ENCODE measurements around the gene ALK. TPM values are rescaled to one million over a fixed set of nuclear protein-coding genes. Genes with fewer than 3 reads are reported as not detected.

The ALK gene
- total RNA-seq, 1 experiment from 2014 or later = 0.06 TPM

DNA sequence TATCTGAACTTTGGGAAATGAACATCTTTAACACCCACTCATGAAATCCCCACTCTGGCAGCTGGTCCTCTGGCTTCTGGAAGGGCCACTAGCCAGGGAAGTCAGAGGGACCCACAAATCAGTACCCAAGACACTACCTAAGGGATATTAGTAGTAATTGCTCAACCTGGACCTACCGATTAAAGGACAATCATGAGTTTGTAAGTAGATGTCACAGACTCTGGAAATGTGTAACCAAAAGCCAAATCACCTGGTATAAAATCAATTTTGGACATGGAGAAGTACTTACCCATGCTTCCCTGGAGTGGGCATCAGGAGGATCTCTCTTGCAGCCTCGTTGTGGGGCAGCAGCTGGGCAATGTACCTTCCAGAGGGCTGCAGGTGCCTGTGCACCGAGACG, 389.8 kb downstream of the ALK start:
- no peak for DNase-seq (ENCODE audit: low read depth)

DNA sequence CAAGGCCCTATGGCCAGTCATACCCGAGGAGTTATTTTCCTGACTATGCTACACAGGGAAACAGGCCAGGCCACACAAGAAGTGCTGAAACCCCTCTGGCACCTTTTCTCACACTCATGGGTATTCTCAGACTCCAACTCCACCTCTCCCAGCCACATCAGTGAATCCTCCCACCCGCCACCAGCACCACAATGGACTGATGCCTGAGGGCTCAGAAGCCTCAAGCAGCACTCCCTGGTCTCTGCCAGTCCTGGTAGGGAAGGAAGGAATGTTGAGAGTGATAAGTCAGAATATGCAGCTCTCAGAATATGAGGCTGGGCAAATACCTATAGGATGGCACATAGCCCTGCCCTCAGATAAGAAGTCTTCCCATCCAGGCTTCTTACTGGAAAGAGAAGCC, 391.1 kb downstream of the ALK start:
- no peak for DNase-seq (ENCODE audit: low read depth)

GRCh38 chr2:29528891-29529520, 392.4 kb downstream of the ALK start:
- DNase-seq (ENCODE audit: low read depth) = peak; percentile 98

GRCh38 chr2:29528371-29528770, 393.0 kb downstream of the ALK start:
- DNase-seq (ENCODE audit: low read depth) = no peak

DNA sequence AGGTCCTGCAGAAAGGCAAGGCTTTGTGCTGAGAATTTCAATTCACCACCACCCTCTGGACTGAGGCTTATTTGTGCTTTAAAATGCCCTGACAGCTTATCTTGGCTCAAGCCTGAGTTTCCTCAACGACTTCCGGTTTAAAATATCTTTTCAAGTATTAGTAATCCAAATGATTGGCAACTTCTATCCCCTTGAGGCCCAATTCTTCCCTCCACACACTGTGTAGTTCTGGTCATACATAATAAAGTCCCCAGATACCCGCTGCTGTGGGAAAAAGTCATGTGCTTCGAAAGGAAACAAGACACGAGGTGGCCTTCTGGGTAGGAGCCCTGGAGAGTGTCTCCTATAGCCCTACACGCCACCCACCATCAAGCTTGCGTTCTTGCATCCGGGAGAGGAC, 393.4 kb downstream of the ALK start:
- DNase-seq (ENCODE audit: low read depth) = no peak

DNA sequence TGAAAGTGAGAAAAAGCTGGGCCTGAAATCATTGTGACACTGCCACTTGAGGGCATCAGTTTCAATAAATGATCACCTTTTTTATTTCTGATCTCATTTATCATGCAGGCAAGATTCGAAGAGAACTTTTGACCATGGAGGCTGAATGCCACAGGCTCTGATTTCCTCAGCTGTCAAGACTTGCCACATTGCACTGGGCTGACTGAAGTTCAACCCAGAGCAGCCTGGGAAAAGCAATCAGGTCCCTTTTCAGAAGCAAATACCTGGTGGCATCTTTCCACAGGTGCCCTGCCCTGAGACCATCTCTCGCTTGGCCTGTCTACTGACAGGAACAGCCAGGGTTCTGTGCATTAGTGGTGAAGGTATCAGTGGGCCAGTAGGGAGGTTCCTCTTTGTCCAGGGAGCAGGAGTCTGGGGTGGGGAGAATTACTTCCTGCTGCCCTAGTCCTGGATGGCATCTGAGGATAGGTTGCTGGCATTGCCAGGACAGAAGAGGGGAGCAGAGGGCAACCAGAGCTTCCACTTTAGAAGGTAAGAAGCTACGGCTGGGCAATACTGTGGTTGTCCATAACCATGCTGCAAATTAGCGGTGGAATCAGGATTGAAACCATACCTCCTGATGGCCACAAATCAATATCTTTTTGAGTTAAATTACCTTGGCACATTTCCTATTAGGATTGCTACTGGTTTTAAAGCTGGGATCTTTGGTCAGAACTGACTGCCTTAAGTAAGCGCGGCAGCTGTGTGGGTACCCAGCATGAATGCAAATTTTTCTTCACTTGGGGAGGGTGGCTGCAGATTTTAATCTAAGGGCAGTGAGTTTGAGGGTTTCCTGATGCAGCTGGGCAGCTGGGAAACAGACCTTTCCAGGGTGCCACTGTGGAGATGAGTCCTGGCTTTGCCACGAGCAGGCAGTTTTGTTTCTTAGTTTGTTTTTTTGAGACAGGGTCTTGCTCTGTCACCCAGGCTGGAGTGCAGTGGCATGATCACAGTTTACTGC, 394.5 kb downstream of the ALK start:
- DNase-seq (ENCODE audit: low read depth) = no peak

DNA sequence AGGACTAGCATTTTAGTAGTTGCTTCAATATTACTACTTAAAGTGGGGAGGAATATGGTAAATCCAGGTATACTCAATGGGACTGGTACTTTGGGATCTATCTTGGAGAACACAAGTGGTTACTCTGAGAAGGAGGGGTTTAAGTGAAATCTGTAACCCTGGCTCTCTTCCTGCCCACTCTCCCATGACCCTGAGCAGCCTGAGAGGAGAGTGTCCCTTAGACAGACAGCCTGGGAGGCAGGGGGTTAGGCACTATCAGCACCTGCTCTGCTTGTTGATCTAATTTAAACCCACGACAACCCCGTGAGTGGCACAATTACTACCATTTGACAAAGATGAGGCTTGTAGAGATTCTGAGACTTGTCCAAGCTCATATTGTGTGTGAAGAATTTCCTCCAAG, 395.5 kb downstream of the ALK start:
- DNase-seq (ENCODE audit: low read depth) = no peak

GRCh38 chr2:29524652-29525051, 396.7 kb downstream of the ALK start:
- DNase-seq (ENCODE audit: low read depth) = no peak

DNA sequence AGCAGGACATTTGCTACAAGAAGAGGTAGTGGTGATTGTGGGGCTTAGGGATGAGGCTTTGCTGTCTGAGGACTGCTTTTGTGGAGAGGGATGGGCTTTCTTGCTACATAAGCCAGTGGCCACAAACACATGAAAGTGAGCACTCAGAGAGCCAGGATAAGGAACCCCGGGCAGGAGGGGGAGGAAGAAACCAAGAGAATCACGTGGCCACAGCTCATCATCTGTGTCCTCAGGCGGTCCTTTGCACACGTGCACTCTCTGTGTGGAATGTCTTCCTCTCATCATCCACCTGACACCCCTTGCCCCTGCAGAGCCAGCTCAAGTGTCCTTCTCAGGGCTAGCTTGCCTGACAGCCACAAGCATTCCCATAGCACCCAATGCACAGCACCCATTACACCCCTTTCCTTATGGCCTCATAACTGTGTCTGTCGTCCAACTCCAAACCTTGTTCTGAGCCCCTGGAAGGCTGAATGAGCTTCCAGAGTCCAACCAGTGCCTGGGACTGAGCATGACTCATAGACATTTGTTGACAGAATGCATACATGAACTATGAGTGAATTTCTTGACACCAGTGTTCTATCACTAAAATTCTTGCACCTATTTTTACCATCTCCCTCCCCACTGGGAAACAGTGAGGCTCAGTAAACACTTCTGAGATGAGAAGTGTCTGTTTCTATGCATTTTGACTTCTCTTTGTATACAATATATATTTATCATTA, 398.3 kb downstream of the ALK start:
- DNase-seq (ENCODE audit: low read depth) = peak; percentile 64

GRCh38 chr2:29520001-29520400, 401.4 kb downstream of the ALK start:
- peak; percentile 42 for DNase-seq (ENCODE audit: low read depth)

DNA sequence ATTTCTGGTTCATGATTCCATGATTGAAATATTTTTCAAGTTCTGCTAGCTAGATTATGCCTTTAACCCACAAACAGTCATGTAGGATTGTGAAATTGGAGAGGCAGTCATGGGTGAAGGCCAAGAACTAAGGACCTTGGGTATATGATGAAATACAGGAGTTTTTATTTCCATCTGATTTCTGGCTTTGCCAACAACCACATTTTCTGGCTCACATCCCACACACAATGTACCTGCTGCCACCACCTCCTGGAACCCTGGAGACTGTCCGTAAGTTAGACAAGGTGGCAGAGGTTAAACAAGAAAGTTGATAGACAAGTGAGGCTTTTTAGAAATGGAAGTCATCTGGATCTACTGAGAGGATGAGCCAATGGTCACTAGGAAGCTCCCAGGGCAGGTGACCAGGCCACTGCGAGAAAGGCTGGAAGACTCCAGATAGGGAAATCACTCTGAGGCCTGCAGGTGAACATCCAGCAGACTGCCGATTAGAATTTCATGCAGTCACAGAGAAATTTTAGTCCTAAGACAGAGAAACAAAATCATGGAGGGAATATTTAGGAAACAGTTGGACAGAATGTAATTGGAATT, 402.0 kb downstream of the ALK start:
- DNase-seq (ENCODE audit: low read depth) = peak; percentile 73

GRCh38 chr2:29518646-29519337, 402.6 kb downstream of the ALK start:
- no peak for DNase-seq (ENCODE audit: low read depth)

- no peak for DNase-seq (ENCODE audit: low read depth)
These were observed 403.4 kb downstream of the ALK start for GRCh38 chr2:29518010-29518409.

DNA sequence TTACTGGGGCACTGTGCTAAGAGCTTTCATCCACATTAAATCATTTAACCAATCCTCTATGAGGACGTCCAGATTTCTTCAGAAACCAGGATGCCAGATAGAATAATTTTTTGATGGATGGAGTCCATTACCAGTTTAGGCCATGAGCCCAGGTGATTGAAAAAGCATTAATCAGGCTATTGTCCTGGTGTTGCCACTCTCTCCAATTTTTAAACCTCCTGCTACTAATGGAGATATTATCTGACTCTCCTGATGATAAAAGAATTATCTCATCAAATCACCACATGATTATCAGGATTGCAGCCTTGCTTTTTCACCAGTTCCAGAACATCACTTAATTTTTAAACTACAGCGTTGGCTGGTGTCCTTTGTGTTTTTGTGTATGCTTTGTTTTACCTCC, 404.0 kb downstream of the ALK start:
- DNase-seq (ENCODE audit: low read depth) = no peak

- no peak for DNase-seq (ENCODE audit: low read depth)
These were observed 404.6 kb downstream of the ALK start for GRCh38 chr2:29516767-29517166.

DNA sequence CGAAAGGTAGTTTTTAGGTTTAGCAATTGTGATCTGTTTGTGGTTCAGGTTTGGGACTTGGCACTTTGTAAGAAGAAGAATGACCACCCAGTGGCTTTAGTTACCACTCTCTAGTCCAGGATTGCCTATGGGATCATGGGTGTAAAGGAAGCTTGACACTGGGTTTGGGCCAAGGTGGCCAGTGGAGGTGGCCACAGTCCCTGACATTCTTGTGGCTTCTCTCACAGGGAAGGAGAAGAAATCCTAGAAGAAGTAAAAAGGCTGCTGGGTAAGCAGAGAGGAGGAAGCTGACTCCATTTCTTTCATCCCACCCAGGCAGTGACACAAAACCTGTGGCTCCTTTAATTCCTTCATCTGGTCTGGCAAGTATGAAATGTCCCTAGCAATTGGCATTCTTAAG, 411.5 kb downstream of the ALK start:
- DNase-seq (ENCODE audit: low read depth) = no peak

DNA sequence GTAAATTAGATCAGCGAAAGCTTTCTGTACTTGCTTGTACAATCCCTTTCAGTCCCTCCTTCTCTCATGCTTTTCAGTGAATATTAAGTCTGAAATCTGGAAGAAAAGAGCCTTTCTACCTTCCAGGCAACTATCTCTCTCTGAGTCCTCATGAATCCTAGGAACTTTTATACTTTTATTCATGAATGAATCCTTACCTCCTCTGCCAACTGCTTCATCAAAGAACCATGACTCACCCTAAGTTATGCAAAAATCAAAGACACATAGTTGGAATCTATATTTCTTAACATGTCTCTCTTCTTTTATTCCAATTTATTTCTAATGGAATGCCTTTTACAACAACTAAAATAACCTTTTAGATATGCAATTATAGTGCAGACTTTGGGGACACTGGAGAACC, 412.0 kb downstream of the ALK start:
- no peak for DNase-seq (ENCODE audit: low read depth)

DNA sequence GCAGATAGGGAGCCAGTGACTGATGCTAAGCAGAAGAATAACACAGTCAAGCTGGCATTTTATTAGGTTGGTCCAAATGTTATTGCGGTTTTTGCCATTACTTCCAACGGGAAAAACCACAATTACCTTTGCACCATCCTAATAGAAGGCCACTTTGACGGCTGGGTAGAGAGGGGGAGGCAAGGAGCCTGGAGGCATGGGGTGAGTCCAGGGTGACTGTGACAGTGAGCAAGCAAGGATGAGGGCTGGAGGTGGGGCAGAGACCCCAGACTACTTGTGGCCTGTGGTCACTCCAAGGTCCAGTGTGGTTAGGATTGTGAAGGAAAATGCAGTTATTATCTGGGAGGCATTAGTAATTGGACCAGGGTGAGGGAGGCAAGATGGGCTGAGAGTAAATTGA, 416.6 kb downstream of the ALK start:
- DNase-seq (ENCODE audit: low read depth) = no peak

DNA sequence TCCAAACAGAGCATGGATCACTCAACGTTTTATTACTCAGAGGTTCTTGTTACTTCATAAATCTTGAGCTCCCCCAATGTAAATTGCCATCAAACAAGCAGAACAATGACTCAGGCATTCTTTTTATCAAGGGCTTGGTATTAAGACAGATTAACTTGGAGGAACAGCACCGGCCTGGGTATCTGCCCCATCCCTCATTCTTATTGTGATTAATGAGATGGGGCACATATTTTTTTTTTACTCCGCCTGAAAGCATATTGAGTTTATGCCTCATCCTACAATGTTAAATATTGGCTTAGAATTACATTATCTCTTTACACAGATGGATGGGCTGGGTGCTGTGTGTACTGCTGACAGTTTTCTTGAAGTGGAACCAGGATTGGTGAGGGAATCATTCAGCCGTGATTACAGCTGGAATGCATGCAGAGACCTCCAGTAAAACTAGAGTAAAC, 418.9 kb downstream of the ALK start:
- peak; percentile 50 for DNase-seq (ENCODE audit: low read depth)

DNA sequence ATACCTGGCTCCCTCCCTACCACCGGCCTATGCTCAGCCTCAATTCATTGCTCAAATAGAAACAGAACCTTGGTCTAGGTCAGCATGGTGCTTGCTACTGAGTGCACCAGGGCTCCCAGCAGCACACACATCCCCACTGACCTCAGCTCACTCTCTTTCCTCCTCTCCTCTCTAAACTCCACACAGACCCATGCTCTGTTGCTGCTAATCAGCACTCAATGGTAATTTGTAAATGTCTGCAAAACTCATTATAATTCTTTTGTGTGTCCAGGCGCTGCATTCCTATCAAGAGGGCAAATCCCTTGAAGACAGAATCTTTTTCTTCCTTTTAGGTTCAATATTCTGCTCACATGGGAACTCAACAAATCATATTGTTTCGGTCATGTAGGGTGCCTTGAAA, 424.0 kb downstream of the ALK start:
- DNase-seq (ENCODE audit: low read depth) = no peak

DNA sequence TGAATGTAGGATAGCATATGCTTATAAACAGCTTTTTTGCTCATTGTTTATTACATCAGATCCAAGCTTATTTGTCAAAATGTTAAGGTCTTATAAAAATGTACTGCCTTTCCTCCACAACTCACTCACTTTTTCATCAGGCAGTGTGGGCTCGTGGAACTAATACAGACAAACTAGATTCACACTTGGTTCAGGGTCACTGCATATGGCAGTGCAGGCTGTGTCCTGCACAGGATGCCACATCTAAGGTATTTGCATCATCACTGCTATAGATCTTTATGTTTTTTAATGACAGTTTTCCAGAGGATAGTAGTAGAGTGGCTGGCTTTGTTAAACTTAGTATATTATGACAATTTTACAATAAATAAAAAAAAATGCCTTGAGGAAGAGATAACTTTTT, 425.2 kb downstream of the ALK start:
- DNase-seq (ENCODE audit: low read depth) = no peak

All from LHCN-M2 (cell line).